ENCODE measurements around the gene MREG.
A peak's percentile ranks its signal among the peaks of the same experiment; 100 is the strongest.

DNA sequence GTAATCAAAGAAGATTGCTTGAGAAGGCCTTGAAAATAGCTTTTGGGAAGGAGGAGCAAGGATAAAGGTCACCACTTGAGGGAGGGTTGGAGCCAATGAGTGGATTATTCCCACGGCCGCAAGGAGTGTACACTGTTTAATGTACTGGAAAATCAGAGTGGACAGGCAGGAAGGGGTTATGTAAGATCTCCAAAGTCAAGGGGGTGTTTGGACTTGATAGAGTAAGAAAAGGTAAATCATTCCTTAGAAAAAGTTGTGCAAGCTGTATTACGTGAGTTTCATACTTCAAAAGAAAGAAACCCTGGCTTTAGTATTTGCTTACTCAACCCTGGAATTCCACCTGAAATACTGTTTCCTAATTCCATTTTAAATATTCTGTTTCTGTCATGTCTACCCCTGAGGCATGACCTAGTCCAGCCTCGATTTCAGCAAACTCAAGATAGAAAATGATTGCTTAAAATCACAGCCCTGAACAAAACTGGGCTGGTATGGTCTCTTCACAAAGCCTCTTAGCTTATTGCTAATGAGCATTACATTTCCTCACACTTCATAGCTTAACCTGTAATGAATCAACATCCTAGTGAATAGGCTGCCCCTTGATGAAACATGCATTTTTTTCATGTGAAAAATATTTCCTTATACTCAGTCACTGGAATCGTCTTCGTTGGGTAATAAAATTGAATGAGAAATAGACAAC is 1.1 kb downstream of the MREG start:
- TF ChIP-seq, protein P1, sequence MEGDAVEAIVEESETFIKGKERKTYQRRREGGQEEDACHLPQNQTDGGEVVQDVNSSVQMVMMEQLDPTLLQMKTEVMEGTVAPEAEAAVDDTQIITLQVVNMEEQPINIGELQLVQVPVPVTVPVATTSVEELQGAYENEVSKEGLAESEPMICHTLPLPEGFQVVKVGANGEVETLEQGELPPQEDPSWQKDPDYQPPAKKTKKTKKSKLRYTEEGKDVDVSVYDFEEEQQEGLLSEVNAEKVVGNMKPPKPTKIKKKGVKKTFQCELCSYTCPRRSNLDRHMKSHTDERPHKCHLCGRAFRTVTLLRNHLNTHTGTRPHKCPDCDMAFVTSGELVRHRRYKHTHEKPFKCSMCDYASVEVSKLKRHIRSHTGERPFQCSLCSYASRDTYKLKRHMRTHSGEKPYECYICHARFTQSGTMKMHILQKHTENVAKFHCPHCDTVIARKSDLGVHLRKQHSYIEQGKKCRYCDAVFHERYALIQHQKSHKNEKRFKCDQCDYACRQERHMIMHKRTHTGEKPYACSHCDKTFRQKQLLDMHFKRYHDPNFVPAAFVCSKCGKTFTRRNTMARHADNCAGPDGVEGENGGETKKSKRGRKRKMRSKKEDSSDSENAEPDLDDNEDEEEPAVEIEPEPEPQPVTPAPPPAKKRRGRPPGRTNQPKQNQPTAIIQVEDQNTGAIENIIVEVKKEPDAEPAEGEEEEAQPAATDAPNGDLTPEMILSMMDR (IDR thresholded peaks at IDR 0.05): peak in 1 of 6 experiments; percentile 30
- TF ChIP-seq POLR2A (IDR thresholded peaks at IDR 0.05): peak in 1 of 4 donors; percentile 28
